HG03280 (cell line): Measurements from ENCODE around the gene CXXC4.

Experiments
- ATAC-seq: cut with Tn5 transposase; IDR thresholded peaks from one replicate; pipeline ENCODE4 v1.9.1; 2021; ENCODE audit warnings: mild to moderate bottlenecking, moderate library complexity; ENCODE audit not compliant: unreplicated experiment

CXXC4 gene

GRCh38 chr4:104490096-104490769 is 4.5 kb downstream of the CXXC4 start:
- ATAC-seq: peak; percentile 32

- ATAC-seq: no peak
These were observed 5.0 kb downstream of the CXXC4 start for GRCh38 chr4:104489731-104490095.

GRCh38 chr4:104488151-104488550 is 6.5 kb downstream of the CXXC4 start:
- ATAC-seq: no peak

GRCh38 chr4:104486716-104487504 is 7.8 kb downstream of the CXXC4 start:
- no peak for ATAC-seq

GRCh38 chr4:104475652-104476051 is 19.0 kb downstream of the CXXC4 start:
- ATAC-seq: no peak

GRCh38 chr4:104472766-104473165 is 21.9 kb downstream of the CXXC4 start:
- ATAC-seq: no peak

GRCh38 chr4:104470770-104471169 is 23.9 kb downstream of the CXXC4 start:
- ATAC-seq: no peak

- ATAC-seq: no peak
These were observed 24.9 kb downstream of the CXXC4 start for GRCh38 chr4:104469794-104470193.

GRCh38 chr4:104465619-104466018 is 29.1 kb downstream of the CXXC4 start:
- no peak for ATAC-seq

- ATAC-seq: no peak
These were observed 29.5 kb downstream of the CXXC4 start for GRCh38 chr4:104465201-104465600.

GRCh38 chr4:104462641-104463040 is 32.1 kb downstream of the CXXC4 start:
- no peak for ATAC-seq

- peak; percentile 87 for ATAC-seq
These were observed 37.2 kb downstream of the CXXC4 start for GRCh38 chr4:104457308-104457981.

- peak; percentile 75 for ATAC-seq
These were observed 43.1 kb downstream of the CXXC4 start for GRCh38 chr4:104451573-104451972.

GRCh38 chr4:104449537-104449936 is 45.2 kb downstream of the CXXC4 start:
- ATAC-seq: no peak

- no peak for ATAC-seq
These were observed 47.4 kb downstream of the CXXC4 start for GRCh38 chr4:104447294-104447693.

- no peak for ATAC-seq
These were observed 48.0 kb downstream of the CXXC4 start for GRCh38 chr4:104446431-104447278.

- no peak for ATAC-seq
These were observed 50.0 kb downstream of the CXXC4 start for GRCh38 chr4:104444685-104445084.

- no peak for ATAC-seq
These were observed 58.2 kb downstream of the CXXC4 start for GRCh38 chr4:104436542-104436941.

GRCh38 chr4:104429150-104429741 is 65.4 kb downstream of the CXXC4 start:
- no peak for ATAC-seq

- no peak for ATAC-seq
These were observed 68.7 kb downstream of the CXXC4 start for GRCh38 chr4:104425948-104426347.

- ATAC-seq: no peak
These were observed 69.7 kb downstream of the CXXC4 start for GRCh38 chr4:104424989-104425388.
